ENCODE measurements around the gene ZNF18. TPM values are rescaled to one million over a fixed set of nuclear protein-coding genes. Genes with fewer than 3 reads are reported as not detected.

The ZNF18 gene
- total and polyA plus RNA-seq, 2 donors (not counting 3 experiments of a cell fraction or from before 2014, with no cell fraction given) = 2.3 to 5.8 TPM

DNA sequence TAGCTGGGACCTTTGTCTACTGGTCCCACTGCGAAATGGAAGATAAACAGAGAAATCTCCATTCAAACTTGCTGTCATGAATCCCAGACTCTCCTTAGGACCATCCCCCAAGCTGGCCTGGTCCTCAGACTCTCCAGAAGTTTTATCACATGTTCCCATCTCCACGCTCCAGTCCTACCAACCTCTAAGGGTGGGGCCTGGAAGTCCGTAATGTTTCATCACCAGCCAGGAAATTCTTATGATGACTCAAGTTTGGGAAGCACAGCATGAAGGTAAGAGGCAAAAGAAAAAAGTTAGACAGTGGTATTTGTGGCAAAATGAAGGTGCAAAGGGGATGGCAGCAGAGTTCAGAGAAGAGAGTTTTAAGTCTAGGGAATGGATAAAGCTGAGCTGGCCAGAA lies 52.7 kb downstream of the ZNF18 start:
- no peak overlapping the region for H3K9ac ChIP-seq (replicated peaks; ENCODE audit: extremely low read depth, insufficient read depth, low read length)
- DNase-seq (ENCODE audit: low read depth, low spot score) (no peak), FAIRE-seq (no peak)
- POLR2A ChIA-PET = no interaction called here
- no peaks in the 10 kb centered on the region for H3K79me2 ChIP-seq (ENCODE audit: control insufficient read depth, insufficient read depth, low read length)
- no peaks in the 10 kb centered on the region for H4K20me1 ChIP-seq (replicated peaks; ENCODE audit: control insufficient read depth, extremely low read depth, insufficient read depth, low read length)
- H3K4me2 ChIP-seq (ENCODE audit: insufficient read depth, low read length) = no peak overlapping the region
- dilution Hi-C loops (cut with MboI; ENCODE audit: extremely low pct_ligation_motif_present, low sequenced_read_pairs) = no loop called here
- no peak overlapping the region for H2AFZ ChIP-seq (ENCODE audit: low read depth, low read length)
- H3K9me3 ChIP-seq (replicated peaks; ENCODE audit: control insufficient read depth, insufficient read depth, low read length) = no peaks in the 10 kb centered on the region
- H3K27ac ChIP-seq (ENCODE audit: insufficient read depth, low read depth, low read length) = no peak overlapping the region
- H3K9me1 ChIP-seq (replicated peaks; ENCODE audit: control insufficient read depth, extremely low read depth, insufficient read depth, low read length) = no peaks in the 10 kb centered on the region
- CTCF ChIA-PET = interaction anchor here (1.1 to 1.4 kb wide), 2 partner anchors 9 to 10 kb away, joined by 3 to 4 read pairs; no protein-coding TSS in a partner anchor
- intact Hi-C loops (cut with micrococcal nuclease) = no loop called here
- H3K36me3 ChIP-seq (ENCODE audit: control insufficient read depth in 2 of 2, extremely low read depth in 1 of 2, insufficient read depth in 2 of 2, low read length in 2 of 2) = no peaks in the 10 kb centered on the region
- no TSS peak for BruUV-seq (replicated peaks)
- H3K27me3 ChIP-seq (ENCODE audit: control insufficient read depth in 2 of 2, insufficient read depth in 2 of 2, low read length in 2 of 2) = no peaks in the 10 kb centered on the region
- no peak overlapping the region for H3K4me3 ChIP-seq (replicated peaks in 1 of 3; ENCODE audit: insufficient read depth in 1 of 3, low read depth in 1 of 3, low read length in 3 of 3)
- TF ChIP-seq POLR2AphosphoS5 (IDR thresholded peaks at IDR 0.05; ENCODE audit: insufficient read depth, low read depth, low read length) (no peak), GATA2 (IDR thresholded peaks at IDR 0.05; ENCODE audit: insufficient read depth, insufficient read length, low read depth, low read length) (peak; percentile 61), MYC (IDR thresholded peaks at IDR 0.05; ENCODE audit: low read depth, low read length) (no peak), POLR2A (IDR thresholded peaks at IDR 0.05; ENCODE audit: low read depth, low read length) (no peak), FOS (IDR thresholded peaks at IDR 0.05; ENCODE audit: borderline replicate concordance, insufficient read depth, low read length) (peak; percentile 5), JUN (IDR thresholded peaks at IDR 0.05; ENCODE audit: borderline replicate concordance, insufficient read depth, insufficient read length, low read depth) (no peak), EZH2 (IDR thresholded peaks at IDR 0.05; ENCODE audit: borderline replicate concordance, low read depth, low read length, severe bottlenecking) (no peak)
- TF ChIP-seq, protein P1, sequence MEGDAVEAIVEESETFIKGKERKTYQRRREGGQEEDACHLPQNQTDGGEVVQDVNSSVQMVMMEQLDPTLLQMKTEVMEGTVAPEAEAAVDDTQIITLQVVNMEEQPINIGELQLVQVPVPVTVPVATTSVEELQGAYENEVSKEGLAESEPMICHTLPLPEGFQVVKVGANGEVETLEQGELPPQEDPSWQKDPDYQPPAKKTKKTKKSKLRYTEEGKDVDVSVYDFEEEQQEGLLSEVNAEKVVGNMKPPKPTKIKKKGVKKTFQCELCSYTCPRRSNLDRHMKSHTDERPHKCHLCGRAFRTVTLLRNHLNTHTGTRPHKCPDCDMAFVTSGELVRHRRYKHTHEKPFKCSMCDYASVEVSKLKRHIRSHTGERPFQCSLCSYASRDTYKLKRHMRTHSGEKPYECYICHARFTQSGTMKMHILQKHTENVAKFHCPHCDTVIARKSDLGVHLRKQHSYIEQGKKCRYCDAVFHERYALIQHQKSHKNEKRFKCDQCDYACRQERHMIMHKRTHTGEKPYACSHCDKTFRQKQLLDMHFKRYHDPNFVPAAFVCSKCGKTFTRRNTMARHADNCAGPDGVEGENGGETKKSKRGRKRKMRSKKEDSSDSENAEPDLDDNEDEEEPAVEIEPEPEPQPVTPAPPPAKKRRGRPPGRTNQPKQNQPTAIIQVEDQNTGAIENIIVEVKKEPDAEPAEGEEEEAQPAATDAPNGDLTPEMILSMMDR (IDR thresholded peaks at IDR 0.05; ENCODE audit: extremely low read depth in 1 of 2, insufficient read depth in 1 of 2, low read depth in 1 of 2, low read length in 2 of 2) = no peak
- no peaks in the 10 kb centered on the region for H3K4me1 ChIP-seq (ENCODE audit: control insufficient read depth, extremely low read depth, insufficient read depth, low read length)
